GM18520 (cell line): ENCODE results near the gene IGSF11.

Experiments used
- ATAC-seq: cut with Tn5 transposase; IDR thresholded peaks from one replicate; pipeline ENCODE4 v1.9.1; 2021; ENCODE audit not compliant: unreplicated experiment

Gene IGSF11

DNA sequence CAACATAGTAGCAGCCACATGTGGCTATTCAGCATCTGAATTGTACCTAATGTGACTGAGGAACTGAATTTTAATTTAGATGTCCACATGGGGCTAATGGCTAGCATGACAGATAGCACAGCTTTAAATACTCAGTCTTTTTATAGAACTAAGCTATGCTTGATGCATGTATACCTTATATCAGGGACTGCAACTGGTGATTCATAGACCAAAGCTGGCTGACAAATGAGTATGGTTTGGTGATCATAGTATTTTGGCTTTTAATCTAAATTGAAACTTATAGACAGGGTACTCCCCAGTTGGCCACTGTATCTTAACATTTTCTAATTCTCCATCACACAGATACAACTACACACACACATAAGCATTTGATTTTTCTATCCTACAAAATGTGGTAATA lies 83.6 kb downstream of the IGSF11 start:
- ATAC-seq: no peak

DNA sequence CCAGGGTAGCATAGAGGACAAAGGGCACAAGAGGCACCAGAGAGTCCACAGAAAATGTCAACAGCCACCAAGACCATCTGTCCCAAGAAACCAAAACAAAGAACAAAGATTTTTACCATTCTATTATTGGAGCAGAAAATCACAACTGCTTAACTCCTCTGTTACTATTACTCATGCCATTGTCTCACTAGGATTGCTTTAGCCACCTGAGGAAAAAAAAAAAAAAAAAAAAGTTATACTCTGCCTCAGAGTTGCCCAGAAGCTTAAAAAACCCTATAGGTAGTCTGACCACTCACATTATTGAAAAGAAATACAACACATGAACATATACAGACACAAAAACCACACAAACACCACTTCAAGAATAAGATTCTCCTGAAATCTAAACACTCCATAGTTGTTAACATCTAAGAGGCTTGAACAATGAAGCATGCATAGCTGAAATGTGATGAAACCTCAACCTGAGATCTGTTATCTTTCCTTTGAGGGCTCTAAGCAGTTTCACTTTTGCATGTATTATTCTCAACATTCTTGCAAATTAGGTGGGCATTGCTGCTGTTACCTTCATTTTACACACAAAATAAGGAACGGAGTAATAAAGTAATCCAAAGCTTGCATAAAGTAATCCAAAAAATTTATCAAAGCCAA lies 85.4 kb downstream of the IGSF11 start:
- ATAC-seq: no peak

DNA sequence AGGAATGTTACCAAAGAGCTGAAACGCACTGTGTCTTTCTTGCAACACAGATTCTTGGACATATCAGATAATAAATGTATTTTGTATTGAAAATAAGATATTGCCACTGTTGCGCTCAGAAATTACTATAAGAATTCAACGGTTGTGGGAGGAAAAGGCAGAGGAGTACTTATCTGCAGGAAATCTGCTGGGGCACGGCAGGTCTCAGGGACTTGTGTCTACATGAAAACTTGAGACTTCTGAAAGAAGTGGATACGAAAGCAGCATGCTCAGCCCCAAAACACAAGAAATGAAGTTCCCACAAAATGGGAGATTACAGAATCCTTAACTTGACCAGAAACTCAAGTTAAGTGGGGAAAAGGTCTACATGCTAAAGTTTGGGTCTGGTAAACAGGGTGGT lies 86.5 kb downstream of the IGSF11 start:
- ATAC-seq: no peak

DNA sequence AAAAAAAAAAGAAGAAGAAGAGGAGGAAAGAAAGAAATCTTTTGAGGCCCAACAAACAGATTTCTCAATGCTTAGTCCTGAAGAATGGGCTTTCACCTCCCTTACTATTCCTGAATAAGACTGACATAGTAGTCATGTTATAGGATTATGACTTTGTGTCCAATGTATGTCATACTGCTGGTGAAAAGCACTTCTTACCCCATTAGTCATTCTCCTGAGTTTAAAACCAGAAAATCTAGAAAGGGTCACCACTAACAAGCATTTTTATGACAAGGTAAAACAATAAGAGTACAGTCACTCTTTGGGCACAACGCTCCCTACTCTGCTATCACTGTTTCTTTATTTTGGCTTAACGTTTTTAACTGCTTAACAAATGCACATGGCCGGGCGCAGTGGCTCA lies 88.2 kb downstream of the IGSF11 start:
- no peak for ATAC-seq

DNA sequence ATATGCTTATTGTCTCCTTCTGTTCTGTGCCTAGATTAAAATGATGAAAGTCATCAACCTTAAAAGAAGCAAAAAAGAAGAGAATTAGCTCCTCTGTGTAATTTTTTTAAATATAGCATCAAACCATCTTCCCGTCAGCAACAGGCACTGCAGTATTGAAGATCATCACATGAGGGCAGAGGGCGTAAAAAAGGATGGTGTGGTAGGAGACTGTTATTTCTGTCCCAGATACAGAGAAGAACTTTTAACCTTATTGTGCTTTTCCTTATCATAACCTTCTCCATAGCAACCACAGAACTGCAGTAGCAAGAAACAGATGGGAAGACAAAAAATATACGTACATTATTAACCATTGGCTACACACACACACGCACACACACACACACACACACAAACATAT lies 88.8 kb downstream of the IGSF11 start:
- ATAC-seq: no peak

DNA sequence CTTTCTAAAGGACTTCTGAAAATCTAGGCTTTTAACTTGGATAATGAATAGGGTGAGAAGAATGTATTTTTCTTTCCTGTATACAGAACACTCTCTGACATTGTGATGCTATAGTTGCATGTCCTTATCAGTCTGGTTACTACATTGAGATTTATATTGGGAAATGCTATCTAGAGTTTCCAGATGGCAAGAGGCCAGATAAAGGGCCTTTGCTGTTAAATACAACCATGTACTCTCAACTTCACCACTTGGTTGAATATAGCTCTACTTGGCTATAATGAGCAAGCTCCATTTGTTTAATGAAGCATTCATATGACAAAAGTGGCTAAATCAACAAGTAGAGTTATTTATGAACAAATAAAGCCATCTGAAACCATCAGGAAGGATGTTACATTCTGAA lies 91.0 kb downstream of the IGSF11 start:
- no peak for ATAC-seq

DNA sequence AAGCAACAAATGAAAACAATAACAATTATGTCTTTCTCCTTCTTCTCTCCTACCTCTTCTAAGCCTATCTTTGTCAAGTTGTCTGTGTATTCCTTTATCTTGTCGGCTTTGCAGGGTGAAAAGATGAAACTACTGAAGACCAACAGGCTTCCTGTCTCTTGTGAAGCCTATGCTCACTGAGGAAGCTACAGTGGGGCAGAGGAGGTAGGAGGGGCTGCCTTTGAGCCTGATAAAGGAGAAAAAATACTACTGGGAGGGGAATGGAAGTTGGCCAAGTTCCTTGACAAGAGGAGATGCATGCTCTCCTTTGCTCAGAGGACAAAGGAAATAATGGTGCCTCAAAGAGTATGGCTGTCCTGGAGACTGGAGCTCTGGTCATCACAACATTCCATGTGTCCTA lies 92.0 kb downstream of the IGSF11 start:
- ATAC-seq: no peak

DNA sequence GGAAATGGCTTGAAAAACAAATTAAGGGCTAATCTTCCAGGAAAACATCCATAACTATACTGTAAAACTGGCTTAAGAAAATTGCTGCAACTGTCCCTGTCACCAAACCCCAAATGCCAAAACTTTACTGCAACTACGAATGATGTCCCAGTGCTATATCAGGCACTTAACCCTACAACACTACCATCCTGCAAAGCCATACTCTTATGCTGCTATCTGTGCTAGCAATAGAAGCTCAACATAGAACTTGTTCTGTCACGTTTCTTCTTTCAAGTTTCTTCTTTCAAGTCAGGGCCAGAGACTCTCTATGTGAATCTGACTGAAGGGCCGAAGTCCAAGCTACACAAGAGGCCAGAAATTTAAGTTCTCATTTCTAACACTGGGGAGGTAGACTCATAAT lies 92.5 kb downstream of the IGSF11 start:
- ATAC-seq: no peak

DNA sequence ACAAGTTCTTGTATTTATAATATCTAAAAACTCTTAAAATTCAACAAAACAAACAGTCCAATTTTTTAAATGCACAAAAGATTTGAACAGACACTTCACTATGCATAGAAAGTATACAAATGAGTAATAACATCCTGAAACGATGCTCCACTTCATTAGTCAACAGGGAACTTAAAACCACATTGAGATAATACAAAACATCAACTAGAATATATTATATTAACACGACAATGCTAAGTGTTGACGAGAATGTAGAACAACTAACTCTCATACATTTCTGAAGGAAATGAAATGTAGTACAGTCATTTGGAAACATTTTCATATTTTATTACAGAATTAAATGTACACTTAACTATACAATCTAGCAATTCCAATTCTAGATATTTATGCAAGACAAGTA lies 93.4 kb downstream of the IGSF11 start:
- ATAC-seq: no peak

DNA sequence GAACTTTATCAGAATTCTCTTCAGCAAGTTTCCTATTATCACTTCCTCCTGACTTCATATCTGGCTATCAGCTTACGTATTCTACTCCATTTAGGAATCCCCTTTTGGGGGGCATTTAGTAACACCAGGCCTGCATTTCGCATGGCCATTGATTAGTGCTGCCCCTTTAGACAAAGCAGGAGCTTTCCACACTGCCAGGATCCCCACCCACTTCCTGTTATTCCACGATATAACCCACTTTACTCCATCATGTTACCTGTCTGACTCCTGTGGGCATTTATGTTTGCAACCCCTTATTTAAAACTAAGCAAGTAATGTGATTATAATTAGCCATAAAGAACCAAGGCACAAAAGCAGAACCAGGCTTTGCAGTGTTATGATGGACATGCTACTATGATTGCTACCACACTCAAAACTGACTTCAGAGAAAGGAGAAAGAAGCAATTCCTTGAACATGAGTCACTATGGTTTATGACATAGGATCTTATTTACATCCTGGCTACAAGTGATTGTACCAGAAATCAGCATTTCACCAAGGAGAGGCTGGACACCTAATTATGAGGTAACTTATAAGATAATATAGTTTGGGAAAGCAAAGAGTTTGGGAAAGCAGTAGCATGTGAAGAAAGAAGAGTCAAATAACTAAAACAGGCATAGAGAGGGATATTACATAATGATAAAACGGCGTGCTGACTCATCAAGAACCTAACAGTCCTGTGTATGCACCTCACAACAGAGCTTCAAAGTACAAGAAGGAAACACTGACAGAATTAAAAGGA lies 96.3 kb downstream of the IGSF11 start:
- no peak for ATAC-seq

DNA sequence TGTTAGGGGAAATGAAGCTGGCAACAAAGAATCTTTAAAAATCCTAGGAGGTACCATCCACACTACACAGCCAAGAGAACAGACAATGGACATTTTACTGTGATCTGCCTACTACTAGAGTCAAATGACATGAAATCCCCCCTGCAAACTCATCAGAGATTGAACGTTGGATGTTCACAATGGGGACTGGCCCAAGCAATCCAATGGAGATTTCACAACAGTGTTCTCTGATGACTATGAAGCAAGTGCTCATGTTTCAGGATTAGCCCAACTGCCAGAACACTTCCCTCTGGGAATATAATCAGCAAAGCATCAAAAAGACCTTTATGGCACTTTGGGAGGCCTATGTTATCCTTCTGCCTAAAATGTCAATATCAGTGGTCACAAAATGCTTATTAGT lies 97.8 kb downstream of the IGSF11 start:
- ATAC-seq: no peak

DNA sequence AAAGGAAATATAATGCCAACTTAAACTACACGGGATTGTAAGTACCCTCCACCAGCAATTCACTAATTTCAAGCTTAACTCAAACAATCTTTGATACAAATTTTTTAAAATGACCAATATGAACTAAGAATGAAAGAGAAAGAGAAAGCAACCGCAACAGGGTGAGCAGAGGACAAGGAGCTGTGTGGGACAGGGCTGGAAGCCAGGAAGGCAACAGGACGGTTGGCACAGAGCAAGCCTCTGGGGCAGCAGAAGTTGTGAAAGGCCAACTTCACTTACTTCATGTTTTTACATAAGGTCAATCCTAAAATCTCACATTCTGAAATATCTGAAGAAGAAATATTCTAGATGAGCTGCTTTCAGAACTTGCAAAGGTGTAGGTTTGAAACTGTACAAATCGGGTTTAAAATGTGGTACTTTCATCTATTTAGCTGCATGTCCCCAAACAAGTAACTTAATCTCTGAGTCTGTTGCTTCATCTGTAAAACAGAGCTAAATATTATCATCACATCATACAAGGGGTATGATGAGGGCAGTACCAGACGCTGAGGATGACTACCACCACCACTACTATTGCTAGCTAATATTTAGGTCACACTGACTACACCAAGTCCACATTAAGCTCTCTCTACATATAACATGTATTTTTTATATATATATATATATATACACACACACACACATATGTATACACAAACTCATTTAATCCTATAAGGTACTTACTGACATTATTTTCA lies 101.7 kb downstream of the IGSF11 start:
- no peak for ATAC-seq

DNA sequence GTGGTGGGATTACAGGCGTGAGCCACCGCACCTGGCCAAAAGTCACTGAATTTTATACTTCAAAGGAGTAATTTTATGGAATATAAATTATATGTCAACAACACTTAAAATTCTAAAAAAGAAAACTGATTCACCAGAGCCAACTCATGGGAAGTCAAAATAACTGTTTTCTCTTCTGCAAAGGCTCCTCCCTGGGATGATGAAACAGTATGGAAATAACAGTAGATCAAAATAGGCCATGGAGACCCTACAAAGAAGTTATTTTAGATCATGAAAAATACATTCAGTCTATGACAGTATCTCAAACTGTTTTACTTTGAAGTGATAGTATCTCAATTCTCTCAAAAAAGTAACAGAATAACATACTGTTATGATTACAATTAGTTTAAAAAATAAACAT lies 102.7 kb downstream of the IGSF11 start:
- ATAC-seq: no peak

DNA sequence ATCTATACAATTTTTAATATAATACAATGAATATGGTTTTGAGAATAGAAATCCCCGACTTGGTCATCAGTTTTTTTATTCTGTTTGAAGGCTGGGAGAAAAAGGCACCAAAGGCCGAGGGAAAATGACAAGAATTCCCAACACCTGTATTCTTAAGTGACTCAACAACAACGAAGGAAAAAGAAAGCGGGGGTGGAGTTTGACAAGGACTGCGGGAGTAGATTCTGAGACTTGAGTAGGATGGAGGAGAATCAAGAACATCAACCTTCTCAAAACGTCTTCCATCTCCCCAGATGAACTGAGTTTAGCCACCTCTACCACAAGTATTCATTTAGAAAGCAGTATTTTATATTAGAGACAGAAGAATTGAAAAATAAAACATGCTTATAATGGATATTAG lies 107.2 kb downstream of the IGSF11 start:
- ATAC-seq: no peak

DNA sequence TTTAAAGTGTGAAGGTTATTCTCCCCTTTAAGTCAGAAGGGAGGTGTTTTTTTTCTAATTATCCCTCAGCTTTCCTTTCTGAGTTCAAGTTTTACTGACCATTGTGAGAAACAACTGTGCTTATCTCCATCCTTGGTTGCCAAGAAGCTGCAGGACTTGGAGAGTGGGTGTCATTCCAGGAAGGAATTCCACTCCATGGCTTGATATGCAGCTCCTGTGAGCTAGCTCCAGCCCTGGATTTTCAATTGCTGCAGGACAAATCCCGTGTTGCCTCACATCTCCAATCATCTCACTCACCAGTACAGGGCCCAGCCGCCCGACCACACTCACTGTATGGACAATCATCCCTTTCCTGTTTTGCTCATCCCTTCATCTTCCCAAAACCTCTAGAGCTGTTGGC lies 122.5 kb downstream of the IGSF11 start:
- no peak for ATAC-seq

DNA sequence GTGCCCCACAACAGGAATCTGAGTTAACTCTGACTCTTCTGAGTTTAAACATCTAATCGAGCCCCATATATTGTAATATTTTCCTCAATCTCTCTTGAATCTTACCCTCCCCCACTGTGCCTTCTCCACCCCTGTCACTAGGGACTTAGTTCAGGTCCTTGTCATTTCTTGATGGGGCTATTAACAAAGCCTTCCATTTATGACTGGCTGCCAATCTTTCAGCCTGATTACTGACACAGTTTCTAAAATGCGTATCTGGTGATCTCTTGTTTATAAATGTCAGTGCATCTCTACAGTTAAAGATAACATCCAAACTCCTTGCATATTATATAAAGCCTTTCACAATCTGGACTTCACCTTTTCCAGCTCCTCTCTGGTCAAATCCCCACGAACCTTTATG lies 124.3 kb downstream of the IGSF11 start:
- ATAC-seq: no peak

DNA sequence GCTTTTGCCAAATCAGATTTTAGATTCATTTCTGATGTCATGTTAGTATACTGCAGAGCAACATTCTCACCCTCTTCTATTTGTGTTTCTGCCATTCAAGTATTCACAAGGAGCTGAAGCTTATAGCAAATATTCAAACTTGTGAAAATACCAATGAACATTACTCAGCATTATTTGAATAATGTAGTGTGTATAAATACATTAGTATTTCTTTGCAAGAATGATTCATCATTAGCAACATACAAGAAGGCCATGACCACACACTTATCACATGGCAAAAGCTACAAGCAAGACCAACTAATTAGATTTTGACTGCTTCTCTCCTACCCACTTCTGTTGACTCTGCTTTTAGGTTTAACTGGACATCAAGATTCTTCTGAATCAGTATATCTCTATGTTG lies 124.9 kb downstream of the IGSF11 start:
- no peak for ATAC-seq

DNA sequence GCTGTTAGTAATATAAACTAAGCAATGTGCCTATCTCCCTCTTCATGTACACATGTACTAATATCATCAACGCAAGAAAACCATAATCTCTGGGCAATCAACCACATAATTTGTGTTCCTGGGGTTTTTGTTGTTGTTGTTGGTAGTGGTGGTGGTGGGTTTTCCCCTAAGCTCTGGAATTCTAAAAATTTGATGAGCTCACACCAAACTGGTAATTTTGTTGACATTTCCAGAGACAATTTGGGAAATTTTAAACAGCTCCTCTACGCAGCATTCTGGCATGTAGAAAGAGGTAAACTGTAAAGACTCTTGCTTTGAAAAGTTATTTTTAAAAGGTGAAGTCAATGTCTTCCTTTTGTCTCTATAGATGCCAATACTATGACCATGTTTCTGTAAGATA lies 126.7 kb downstream of the IGSF11 start:
- ATAC-seq: no peak

DNA sequence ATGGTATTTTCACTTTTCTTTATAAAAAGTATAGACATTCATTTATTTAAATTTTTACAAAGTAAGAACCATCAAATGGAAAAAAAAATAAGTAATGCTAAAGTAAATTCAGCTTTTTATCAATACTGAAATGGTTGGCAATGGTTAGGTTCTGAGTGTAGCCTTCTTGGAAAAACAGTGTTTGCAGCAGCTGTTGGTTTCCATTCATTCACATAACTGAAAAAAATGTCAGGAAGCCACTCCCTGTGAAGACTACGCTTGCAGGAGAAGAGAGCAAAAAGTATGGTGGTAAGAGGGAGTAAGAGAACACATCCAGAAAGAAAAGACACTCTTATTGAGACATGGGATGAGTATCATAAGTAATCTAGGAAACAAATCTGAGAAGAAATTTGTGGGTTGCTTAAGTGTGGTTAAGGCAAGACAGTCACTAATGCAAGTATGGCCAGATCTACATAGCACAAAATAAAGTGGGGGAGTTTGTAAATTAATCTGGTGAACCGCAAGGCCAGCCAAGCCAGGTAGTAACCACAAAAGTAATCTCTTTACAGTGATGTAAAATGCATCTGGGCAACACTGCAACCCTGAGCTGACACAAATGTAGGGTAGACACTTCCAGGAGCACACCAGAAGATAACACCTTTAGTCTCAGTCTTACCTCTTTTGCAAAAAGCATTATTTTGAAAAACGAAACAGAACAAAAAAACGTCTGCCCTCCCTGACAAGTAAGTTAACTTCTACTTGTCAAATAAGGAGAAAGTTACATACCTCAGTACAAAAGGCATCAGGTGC lies 133.7 kb downstream of the IGSF11 start:
- no peak for ATAC-seq

DNA sequence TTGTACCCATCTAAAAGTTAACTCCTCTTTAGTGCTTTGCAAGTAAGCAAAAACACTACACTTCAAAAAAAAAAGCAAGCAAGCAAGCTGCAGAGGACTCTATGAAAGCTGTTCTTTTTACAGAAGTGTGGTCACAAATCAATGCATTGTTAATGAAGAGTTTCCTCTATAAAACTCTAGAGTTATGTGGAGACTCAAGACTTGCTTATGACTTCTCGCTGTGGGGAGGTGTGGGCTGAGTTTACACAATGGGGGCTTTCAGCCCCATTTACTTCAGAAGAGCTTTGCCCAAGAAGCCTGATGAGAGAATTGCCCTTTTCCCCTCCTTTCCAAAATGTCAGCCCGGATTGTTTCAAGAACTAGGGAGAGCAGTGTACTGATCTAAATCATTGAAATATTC lies 144.4 kb downstream of the IGSF11 start:
- no peak for ATAC-seq

DNA sequence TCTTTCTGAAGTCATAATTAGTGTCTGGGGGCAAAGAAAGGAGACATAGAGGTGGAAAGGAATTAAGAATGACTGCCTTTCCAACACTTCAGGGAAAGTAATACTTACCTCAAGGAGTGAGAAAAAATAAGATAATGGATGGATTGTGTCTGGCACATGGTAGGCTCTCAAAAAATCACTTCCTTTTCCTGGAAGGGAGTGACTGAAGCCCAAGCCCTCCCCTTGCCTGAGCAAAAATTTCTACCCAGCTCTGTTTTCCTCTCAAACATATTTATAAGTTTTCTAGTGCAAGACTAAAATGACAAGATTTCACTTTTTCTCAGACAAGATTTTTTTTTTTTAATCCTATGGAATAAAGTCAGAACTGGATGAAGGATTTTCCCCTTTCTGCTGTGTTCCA lies 145.0 kb downstream of the IGSF11 start:
- ATAC-seq: no peak
